ENCODE measurements around the gene CELSR1.

GRCh38 chr22:46329616-46330015 lies 207.8 kb downstream of the CELSR1 start:
- TF ChIP-seq, protein P1, sequence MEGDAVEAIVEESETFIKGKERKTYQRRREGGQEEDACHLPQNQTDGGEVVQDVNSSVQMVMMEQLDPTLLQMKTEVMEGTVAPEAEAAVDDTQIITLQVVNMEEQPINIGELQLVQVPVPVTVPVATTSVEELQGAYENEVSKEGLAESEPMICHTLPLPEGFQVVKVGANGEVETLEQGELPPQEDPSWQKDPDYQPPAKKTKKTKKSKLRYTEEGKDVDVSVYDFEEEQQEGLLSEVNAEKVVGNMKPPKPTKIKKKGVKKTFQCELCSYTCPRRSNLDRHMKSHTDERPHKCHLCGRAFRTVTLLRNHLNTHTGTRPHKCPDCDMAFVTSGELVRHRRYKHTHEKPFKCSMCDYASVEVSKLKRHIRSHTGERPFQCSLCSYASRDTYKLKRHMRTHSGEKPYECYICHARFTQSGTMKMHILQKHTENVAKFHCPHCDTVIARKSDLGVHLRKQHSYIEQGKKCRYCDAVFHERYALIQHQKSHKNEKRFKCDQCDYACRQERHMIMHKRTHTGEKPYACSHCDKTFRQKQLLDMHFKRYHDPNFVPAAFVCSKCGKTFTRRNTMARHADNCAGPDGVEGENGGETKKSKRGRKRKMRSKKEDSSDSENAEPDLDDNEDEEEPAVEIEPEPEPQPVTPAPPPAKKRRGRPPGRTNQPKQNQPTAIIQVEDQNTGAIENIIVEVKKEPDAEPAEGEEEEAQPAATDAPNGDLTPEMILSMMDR (IDR thresholded peaks at IDR 0.05 in 8 of 11, conservative IDR thresholded peaks at IDR 0.05 in 3 of 11): no peak
- no peak for TF ChIP-seq POLR2A (IDR thresholded peaks at IDR 0.05)

Measured in spleen (tissue), 7 donors.